Globus pallidus (tissue), 1 donor: Measurements from ENCODE around the gene EMP2.
"Not testable (repeated sequence)": the region's sequence is repeated elsewhere in the genome, so short reads cannot be mapped to it uniquely, and the experiment has no call there.

Source experiments
- DNase-seq: peaks from one replicate; pipeline ENCODE4 v3.0.0-alpha.2; 2015; ENCODE audit warnings: low spot score

The EMP2 gene

GRCh38 chr16:10578474-10579316 is 1.7 kb downstream of the EMP2 start:
- no peak for DNase-seq

DNA sequence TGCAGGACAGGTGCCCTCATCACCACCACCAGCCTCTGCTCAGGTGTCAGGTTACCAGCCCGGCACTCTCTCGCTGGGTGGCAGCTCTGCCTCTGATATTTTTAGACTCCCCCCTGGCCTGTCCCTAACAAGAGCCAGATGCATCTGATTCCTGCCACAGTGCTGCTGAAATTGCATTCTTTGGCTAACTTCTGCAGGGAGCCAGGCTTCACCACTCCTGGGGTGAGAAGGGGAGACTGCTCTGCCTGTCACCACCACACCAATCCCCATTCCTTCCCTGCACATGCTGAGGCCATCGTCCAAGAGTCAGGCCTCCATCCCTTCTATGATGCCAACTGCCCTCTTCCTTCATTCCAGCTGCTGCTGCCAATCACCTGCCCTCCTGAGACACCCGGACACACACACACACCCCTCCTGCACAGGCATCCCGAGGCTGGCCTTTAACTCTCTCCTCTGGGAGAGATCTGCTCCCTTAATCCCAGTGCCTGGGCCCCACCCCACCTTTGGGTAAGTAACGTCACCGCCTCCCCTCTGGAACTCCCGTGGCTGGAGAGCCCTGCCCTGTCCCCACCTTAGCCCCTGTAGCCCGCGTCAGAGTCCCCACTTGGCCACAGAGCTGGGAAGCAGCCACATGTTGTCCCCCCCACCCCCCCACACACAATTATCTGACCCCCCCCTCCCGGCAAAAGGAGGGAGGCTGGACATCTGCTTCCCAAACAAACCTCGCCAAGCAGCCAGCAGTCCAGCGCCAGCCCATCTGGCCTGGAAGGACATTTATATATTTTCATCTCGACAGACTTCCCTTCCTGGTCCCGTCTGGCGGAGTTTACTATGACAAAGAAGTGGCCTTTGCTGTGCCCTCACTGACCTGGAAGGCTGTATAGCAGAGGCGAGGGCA is 2.8 kb downstream of the EMP2 start:
- DNase-seq = no peak

GRCh38 chr16:10576390-10577304 is 3.8 kb downstream of the EMP2 start:
- DNase-seq = no peak

DNA sequence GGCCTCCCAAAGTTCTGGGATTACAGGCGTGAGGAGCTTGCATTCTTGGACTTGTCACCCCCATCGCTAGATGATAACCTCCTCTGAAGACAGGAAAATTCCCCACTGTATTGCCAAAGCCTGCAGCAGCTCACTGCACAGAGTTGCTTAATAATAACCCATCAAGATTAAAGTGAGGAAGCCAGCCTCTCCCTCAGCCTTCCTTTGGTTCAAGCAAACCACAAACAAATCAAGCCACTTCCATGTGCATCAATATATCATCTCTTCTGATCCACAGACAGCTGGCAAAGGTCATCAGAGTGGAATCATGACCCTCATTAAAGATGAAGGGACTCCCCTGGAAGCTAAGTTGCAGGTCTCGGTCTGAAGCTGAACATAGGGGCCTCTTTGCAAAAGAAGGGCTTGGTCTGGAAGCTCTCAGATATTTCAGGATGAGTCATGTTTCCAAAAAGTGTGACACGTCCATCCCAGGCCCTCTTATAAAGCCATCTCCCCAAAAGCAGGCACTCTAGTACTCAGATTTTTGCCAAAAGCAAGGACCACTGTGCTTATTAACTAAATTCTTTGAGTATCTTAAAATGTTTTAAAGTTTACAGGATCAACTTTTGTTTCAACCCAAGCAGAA is 4.8 kb downstream of the EMP2 start:
- no peak for DNase-seq

DNA sequence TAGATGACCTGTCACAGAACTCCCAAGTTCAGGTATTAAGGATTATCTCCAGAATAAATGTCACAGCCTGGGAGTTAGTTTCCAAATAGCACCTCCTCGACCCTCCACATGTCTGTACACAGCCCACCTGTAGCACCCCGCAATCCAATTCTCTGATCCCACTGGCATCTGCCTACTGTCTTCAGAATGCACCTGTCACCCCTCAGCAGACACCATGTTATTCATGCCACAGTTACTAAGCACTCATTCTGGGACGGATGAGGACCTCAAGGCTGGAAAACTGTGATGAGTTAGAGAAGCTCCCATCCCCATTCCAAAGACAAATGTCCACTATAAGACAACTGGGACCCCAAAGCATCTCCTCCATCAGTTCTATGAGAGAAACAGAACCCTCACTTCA is 7.8 kb downstream of the EMP2 start:
- DNase-seq = no peak

DNA sequence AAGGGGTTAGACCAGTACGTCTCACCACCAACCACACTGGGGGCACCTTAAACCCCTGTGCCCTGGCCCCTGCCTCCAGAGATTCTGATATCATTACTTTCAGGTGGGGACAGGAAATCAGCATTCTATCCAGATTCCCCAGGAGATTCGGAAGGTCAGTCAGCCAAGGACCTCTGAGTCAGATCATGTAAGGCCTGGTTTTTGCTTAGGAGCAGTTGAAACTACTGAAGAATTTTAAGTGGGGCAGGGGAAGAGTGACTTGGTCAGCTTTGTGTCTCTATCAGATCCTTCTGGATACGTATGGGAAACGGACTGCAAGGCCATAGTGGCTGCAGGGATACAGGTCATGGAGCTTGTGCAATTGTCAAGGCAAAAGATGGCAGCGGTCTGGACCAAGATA is 9.0 kb downstream of the EMP2 start:
- no peak for DNase-seq

DNA sequence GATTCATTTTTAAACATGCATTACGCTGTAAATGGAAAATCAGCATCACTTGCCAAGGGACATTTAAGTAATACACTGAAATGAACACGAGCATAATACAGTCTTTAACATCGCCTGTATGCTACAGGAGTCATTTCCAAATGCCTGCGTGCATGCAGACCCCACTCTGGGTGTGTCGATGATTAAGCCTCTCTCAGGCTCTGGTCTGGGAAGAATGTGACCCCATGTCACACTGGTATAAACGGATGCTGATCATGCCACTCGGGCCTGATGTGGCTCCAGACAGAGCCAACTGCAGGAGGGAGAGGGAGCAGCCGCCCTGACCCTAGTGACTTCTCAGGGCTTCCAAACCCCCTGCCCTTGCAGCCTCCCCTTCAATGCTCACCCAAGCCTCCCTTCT is 10.8 kb downstream of the EMP2 start:
- no peak for DNase-seq

DNA sequence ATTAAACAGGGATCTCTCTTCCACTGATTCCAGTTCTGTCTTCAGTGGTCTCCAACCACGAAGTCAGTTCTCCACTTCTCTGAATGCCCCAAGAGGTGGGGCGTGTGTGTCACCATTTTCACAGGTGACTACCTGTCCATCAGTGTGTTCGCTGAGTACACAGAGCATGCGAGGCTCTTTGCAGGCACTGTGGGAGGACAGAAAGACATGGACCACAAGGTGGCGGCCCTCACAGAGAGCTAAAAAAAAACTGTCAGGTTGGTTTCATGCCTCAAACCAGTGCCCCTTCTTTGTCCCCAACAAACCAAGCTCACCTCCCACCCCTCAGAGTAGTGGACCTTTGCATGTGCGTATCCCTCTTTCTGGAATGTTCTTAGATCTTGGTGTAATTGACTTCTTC is 13.8 kb downstream of the EMP2 start:
- DNase-seq = no peak

DNA sequence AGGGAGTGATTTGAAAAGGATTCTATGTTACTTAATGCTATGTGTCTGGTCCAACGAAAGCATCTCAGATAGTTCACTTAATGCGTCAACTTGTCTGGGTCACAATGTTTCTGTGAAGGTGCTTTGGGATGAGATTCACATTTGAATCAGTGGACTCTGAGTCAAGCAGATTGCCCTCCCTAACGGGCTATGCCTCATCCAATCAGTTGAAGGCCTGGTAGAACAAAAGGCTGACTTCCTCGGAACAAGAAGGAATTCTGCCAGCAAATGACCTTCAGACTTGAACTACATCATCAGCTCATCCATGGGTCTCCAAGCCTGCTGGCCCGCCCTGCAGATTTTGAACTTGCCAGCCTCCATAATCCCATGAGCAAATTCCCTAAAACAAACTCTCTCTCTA is 15.2 kb downstream of the EMP2 start:
- no peak for DNase-seq

DNA sequence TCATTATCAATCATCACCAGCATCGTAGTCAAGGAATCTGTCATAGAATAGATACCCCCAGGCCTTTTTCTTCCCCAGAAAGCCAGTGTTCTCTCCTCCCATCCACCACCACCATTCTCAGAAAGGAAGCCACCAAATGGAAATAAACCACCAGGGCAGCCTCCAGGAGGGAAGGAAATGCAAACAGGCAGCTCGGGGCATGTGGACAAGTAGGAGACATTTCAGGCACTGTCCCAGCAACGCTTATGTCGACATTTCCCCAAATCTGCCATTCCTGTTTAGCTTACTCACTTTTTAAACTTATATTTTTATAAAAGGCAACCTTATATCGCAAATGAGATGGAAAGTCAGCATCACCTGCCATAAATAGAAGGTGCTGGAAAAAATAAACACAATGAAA is 15.8 kb downstream of the EMP2 start:
- DNase-seq = no peak

DNA sequence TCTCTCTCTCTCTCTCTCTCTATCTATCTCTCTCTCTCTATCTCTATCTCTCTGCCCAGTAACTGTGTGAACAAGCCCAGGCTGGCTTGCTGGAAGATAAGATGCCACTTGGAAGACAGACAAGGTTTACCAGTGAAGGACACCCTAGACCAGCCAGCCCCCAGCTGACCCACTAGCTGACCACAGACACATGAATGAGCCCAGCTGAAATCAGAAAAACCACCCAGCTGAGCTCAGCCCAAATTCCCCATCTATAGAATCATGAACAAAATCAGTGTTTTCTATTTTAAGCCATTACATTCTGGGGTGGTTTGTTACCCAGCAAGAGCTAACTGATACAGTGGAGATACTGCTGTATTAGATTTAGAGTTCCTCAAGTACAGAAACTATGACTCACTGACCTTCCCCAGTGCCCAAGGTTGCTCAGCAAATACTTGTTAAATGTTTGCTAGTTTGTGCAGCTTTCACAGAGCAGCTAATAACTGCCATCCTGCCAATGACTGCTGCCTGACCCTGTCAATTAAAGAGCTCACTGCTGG is 18.0 kb downstream of the EMP2 start:
- DNase-seq = no peak

DNA sequence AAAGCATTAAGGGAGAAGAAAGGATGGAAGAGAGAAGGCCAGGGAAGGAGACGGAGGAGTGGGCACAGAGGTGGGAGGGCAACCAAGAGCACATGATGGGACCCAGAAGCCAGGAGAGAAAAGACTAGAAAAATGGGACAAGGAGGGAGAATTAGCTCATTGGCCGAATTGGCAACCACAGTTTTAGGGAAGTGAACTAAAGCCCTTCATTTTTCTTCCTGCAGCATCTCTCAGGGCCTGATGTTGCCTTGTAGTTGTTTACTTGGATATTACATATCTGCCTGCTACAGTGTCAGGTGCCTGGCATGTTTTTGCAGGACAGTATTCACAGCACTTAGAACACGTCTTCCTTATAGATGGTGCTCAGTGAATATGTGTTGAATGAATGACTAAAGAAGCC is 19.0 kb downstream of the EMP2 start:
- no peak for DNase-seq

GRCh38 chr16:10561001-10561400 is 19.4 kb downstream of the EMP2 start:
- no peak for DNase-seq

DNA sequence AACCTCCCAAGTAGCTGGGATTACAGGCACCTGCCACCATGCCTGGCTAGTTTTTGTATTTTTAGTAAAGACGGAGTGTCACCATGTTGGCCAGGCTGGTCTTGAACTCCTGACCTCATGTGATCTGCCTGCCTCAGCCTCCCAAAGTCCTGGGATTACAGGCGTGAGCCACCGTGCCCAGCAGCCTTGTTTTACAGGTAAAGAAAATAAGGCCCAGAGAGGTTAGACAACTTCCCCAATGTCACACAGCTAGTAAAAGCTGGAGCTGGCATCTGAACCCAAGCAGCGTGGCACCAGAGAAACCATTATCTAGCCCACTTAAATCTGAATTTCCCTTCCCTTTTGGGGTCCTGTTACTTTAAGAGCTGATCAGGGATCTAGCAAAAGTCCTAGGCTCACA is 20.6 kb downstream of the EMP2 start:
- not testable (repeated sequence) for DNase-seq

GRCh38 chr16:10558746-10559641 is 21.4 kb downstream of the EMP2 start:
- peak; percentile 47 for DNase-seq

DNA sequence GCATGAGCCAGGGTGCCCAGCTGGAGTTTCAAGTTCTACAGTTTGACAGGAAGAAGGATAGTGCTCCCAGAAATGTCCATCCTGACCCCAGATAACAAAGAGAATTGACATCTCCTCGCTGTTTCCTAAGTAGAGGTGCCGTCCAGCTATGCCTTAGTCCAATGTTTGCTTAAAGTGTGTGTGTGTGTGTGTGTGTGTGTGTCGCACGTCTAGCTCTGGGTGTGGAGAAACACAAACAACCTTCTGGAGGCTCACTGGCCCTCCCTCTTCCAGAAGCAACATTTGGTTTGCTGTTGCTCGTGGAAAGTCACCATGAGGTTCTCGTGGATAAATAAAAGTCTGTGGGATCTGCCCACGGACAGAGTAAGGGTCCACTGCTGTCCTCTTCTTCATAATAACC is 22.1 kb downstream of the EMP2 start:
- DNase-seq = no peak

- no peak for DNase-seq
Measured at GRCh38 chr16:10557750-10558149, 22.6 kb downstream of the EMP2 start.

DNA sequence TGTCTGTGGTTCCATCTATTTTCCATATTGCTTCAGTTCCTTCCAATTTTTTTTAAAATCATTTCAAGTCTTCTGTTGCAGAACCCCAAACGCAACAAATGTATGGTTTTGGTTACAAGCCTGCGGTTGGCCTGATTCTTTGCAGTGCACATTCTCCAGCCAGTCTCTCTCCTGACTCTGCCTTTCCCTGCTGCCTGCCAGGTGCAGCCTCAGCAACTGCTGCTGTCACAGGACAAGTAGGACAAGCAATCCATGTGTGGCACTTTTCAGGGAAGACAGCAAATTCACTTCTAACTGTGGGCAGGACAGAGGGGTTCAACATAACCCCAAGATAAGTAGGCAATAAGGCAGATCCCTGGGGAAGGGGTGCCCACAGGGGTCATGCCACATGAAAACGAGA is 24.2 kb downstream of the EMP2 start:
- no peak for DNase-seq

GRCh38 chr16:10554569-10554968 is 25.8 kb downstream of the EMP2 start:
- DNase-seq = no peak

GRCh38 chr16:10552998-10553491 is 27.4 kb downstream of the EMP2 start:
- peak; percentile 26 for DNase-seq
